Liver (tissue), 3 donors: ENCODE data around the gene ACTN1.

Experiments
- CTCF ChIP-seq: fragments of 150-350 bp; IDR thresholded peaks from 2 replicates; pipeline ENCODE4 v1.5.1; 2017; ENCODE audit warnings: improper control_type of control experiment, low read depth, low read length; ENCODE audit not compliant: missing input control
- EGR1 ChIP-seq, 2 donors: IDR thresholded peaks; 2 replicates each; pipeline ENCODE4 v1.6.1; 2016 to 2018; ENCODE audit warnings: antibody characterized with exemption in 2 of 2, low read depth in 2 of 2
- FOXA1 ChIP-seq: IDR thresholded peaks from 2 replicates; pipeline ENCODE4 v1.6.1; 2016; ENCODE audit warnings: antibody characterized with exemption
- GABPA ChIP-seq, 2 donors: IDR thresholded peaks in 1 of 2; conservative IDR thresholded peaks in 1 of 2; 2 replicates each; pipeline ENCODE4 v1.6.1; 2016; ENCODE audit warnings: antibody characterized with exemption in 2 of 2, mild to moderate bottlenecking in 1 of 2, moderate library complexity in 1 of 2
- HNF4G ChIP-seq: IDR thresholded peaks from 2 replicates; pipeline ENCODE4 v1.6.1; 2016; ENCODE audit warnings: antibody characterized with exemption
- MAX ChIP-seq: IDR thresholded peaks from 2 replicates; pipeline ENCODE4 v1.6.1; 2016; ENCODE audit warnings: antibody characterized with exemption
- RAD21 ChIP-seq, 2 donors: IDR thresholded peaks; 2 replicates each; pipeline ENCODE4 v1.6.1; 2016; ENCODE audit warnings: antibody characterized with exemption in 2 of 2, mild to moderate bottlenecking in 2 of 2
- SP1 ChIP-seq: IDR thresholded peaks from 2 replicates; pipeline ENCODE4 v1.6.1; 2018; ENCODE audit warnings: antibody characterized with exemption, mild to moderate bottlenecking
- TAF1 ChIP-seq: conservative IDR thresholded peaks from 2 replicates; pipeline ENCODE4 v1.6.1; 2016; ENCODE audit warnings: antibody characterized with exemption, mild to moderate bottlenecking
- YY1 ChIP-seq: IDR thresholded peaks from 2 replicates; pipeline ENCODE4 v1.6.1; 2016; ENCODE audit warnings: antibody characterized with exemption, mild to moderate bottlenecking
- TF ChIP-seq, protein P1 (sequence below): IDR thresholded peaks from 2 replicates; pipeline ENCODE4 v1.6.1; 2016; ENCODE audit warnings: antibody characterized with exemption, mild to moderate bottlenecking
- TF ChIP-seq, protein P2 (sequence below): IDR thresholded peaks from 2 replicates; pipeline ENCODE4 v1.6.1; 2016; ENCODE audit warnings: antibody characterized with exemption
- donor health status: healthy.
- donor health status: healthy.

DNA sequence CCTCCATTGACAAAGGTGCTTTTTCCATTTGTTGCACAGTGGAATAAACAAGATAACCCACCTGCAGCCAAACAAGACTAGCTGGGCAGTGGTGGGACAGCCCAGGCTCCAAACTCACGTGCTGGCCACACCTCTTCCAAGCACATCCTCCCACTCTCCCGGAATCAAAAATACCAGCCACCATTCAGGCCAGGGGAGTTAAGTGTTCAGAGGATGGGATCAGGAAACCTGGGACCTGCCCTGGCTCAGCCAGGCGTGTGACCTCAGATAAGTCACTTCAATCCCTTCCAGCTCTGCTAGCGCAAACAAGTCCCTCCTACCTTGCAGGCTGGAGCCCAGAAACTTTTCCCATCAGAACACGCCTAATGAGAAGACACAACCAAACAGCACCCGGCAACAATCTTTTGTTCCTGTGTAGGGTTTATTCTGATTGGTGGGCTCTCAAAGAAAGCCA is 43.3 kb downstream of the ACTN1 start:
- TF ChIP-seq CTCF (no peak), TAF1 (peak; percentile 75), FOXA1 (peak; percentile 59), HNF4G (no peak), RAD21 (IDR thresholded peaks at IDR 0.05) (peak; percentile 39 to 61), GABPA (IDR thresholded peaks at IDR 0.05 in 1 of 2, conservative IDR thresholded peaks at IDR 0.05 in 1 of 2) (peak in 1 of 2 donors; percentile 55), EGR1 (IDR thresholded peaks at IDR 0.05; ENCODE audit: low read depth in 2 of 2) (peak; percentile 36 to 87), SP1 (peak; percentile 81), MAX (peak; percentile 89), YY1 (peak; percentile 91)
- TF ChIP-seq, protein P1, sequence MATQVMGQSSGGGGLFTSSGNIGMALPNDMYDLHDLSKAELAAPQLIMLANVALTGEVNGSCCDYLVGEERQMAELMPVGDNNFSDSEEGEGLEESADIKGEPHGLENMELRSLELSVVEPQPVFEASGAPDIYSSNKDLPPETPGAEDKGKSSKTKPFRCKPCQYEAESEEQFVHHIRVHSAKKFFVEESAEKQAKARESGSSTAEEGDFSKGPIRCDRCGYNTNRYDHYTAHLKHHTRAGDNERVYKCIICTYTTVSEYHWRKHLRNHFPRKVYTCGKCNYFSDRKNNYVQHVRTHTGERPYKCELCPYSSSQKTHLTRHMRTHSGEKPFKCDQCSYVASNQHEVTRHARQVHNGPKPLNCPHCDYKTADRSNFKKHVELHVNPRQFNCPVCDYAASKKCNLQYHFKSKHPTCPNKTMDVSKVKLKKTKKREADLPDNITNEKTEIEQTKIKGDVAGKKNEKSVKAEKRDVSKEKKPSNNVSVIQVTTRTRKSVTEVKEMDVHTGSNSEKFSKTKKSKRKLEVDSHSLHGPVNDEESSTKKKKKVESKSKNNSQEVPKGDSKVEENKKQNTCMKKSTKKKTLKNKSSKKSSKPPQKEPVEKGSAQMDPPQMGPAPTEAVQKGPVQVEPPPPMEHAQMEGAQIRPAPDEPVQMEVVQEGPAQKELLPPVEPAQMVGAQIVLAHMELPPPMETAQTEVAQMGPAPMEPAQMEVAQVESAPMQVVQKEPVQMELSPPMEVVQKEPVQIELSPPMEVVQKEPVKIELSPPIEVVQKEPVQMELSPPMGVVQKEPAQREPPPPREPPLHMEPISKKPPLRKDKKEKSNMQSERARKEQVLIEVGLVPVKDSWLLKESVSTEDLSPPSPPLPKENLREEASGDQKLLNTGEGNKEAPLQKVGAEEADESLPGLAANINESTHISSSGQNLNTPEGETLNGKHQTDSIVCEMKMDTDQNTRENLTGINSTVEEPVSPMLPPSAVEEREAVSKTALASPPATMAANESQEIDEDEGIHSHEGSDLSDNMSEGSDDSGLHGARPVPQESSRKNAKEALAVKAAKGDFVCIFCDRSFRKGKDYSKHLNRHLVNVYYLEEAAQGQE, result peak; percentile 93
- TF ChIP-seq, protein P2, sequence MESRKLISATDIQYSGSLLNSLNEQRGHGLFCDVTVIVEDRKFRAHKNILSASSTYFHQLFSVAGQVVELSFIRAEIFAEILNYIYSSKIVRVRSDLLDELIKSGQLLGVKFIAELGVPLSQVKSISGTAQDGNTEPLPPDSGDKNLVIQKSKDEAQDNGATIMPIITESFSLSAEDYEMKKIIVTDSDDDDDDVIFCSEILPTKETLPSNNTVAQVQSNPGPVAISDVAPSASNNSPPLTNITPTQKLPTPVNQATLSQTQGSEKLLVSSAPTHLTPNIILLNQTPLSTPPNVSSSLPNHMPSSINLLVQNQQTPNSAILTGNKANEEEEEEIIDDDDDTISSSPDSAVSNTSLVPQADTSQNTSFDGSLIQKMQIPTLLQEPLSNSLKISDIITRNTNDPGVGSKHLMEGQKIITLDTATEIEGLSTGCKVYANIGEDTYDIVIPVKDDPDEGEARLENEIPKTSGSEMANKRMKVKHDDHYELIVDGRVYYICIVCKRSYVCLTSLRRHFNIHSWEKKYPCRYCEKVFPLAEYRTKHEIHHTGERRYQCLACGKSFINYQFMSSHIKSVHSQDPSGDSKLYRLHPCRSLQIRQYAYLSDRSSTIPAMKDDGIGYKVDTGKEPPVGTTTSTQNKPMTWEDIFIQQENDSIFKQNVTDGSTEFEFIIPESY, result peak; percentile 70
